ENCODE results near the gene XRCC5. TPM values are rescaled to one million over a fixed set of nuclear protein-coding genes. Genes with fewer than 3 reads are reported as not detected.

Gene XRCC5
- polyA plus RNA-seq, 3 donors from 2014 or later, result 301 to 350 (median 303) TPM

- Mint-ChIP-seq H3K27me3 (ENCODE audit: low read depth in 3 of 3) (no peaks in the 10 kb centered on the region), H3K9me3 (no peaks in the 10 kb centered on the region), H3K4me1 (no peaks in the 10 kb centered on the region), H3K4me3 (no peak overlapping the region), H3K36me3 (peaks cover 9 to 20% (median 18%) of the 10 kb centered on the region in 3 donors), H3K27ac (no peak overlapping the region)
- DNase-seq, result no peak
Measured at GRCh38 chr2:216098421-216099334, 10.5 kb upstream of the XRCC5 start.

- Mint-ChIP-seq H3K9me3 (no peaks in the 10 kb centered on the region), H3K4me1 (no peaks in the 10 kb centered on the region), H3K27me3 (ENCODE audit: low read depth in 3 of 3) (no peaks in the 10 kb centered on the region), H3K27ac (no peak overlapping the region), H3K36me3 (peaks cover 5 to 16% (median 12%) of the 10 kb centered on the region in 3 donors), H3K4me3 (no peak overlapping the region)
- DNase-seq, result no peak
Measured at GRCh38 chr2:216101109-216101508, 8.0 kb upstream of the XRCC5 start.

GRCh38 chr2:216103213-216103612, 5.9 kb upstream of the XRCC5 start:
- Mint-ChIP-seq H3K4me3 (no peak overlapping the region), H3K36me3 (peaks cover 5 to 16% (median 12%) of the 10 kb centered on the region in 3 donors), H3K27ac (no peak overlapping the region), H3K9me3 (no peaks in the 10 kb centered on the region), H3K4me1 (no peaks in the 10 kb centered on the region), H3K27me3 (ENCODE audit: low read depth in 3 of 3) (peaks cover 0 to 2% (median 0%) of the 10 kb centered on the region in 3 donors)
- DNase-seq, result no peak

- H3K27me3 Mint-ChIP-seq (ENCODE audit: low read depth in 3 of 3), result peaks cover 10 to 13% (median 11%) of the 10 kb centered on the region in 3 donors
- H3K27ac Mint-ChIP-seq, result no peak overlapping the region
- no peaks in the 10 kb centered on the region for H3K9me3 Mint-ChIP-seq
- peaks cover 9 to 16% (median 12%) of the 10 kb centered on the region in 3 donors for H3K36me3 Mint-ChIP-seq
- H3K4me3 Mint-ChIP-seq, result no peak overlapping the region
- DNase-seq, result no peak
- H3K4me1 Mint-ChIP-seq, result peaks cover 11 to 14% of the 10 kb centered on the region in 2 donors
Measured at GRCh38 chr2:216104691-216105090, 4.5 kb upstream of the XRCC5 start.

GRCh38 chr2:216107320-216107719, 1.8 kb upstream of the XRCC5 start:
- no peaks in the 10 kb centered on the region for H3K9me3 Mint-ChIP-seq
- peak overlapping the region in 2 of 5 donors; percentile 13 to 18 for H3K4me3 Mint-ChIP-seq
- H3K4me1 Mint-ChIP-seq, result peaks cover 34 to 40% of the 10 kb centered on the region in 2 donors
- peaks cover 11 to 20% (median 13%) of the 10 kb centered on the region in 3 donors for H3K27me3 Mint-ChIP-seq (ENCODE audit: low read depth in 3 of 3)
- peak overlapping the region in 2 of 6 donors; percentile 7 to 60 for H3K27ac Mint-ChIP-seq
- peaks cover 7 to 15% (median 8%) of the 10 kb centered on the region in 3 donors for H3K36me3 Mint-ChIP-seq
- DNase-seq, result no peak

GRCh38 chr2:216107760-216108159, 1.4 kb upstream of the XRCC5 start:
- no peak for DNase-seq
- Mint-ChIP-seq H3K4me1 (peaks cover 39 to 44% of the 10 kb centered on the region in 2 donors), H3K4me3 (peak overlapping the region in 2 of 5 donors; percentile 18 to 44), H3K9me3 (no peaks in the 10 kb centered on the region), H3K36me3 (peaks cover 8 to 15% (median 9%) of the 10 kb centered on the region in 3 donors), H3K27me3 (ENCODE audit: low read depth in 3 of 3) (peaks cover 11 to 20% (median 13%) of the 10 kb centered on the region in 3 donors), H3K27ac (peak overlapping the region in 2 of 6 donors; percentile 51 to 60)

GRCh38 chr2:216108310-216108966, 710 bp upstream of the XRCC5 start:
- peak overlapping the region; percentile 97 to 100 (median 99) for H3K27ac Mint-ChIP-seq
- H3K4me3 Mint-ChIP-seq, result peak overlapping the region; percentile 98 to 100 (median 100)
- peak in 1 of 3 donors; percentile 4 for DNase-seq
- peaks cover 8 to 15% (median 15%) of the 10 kb centered on the region in 3 donors for H3K36me3 Mint-ChIP-seq
- H3K9me3 Mint-ChIP-seq, result no peaks in the 10 kb centered on the region
- peaks cover 11 to 20% (median 13%) of the 10 kb centered on the region in 3 donors for H3K27me3 Mint-ChIP-seq (ENCODE audit: low read depth in 3 of 3)
- H3K4me1 Mint-ChIP-seq, result peaks cover 45 to 51% of the 10 kb centered on the region in 2 donors

GRCh38 chr2:216109962-216110614, 940 bp downstream of the XRCC5 start:
- H3K27me3 Mint-ChIP-seq (ENCODE audit: low read depth in 3 of 3), result peaks cover 15 to 27% (median 17%) of the 10 kb centered on the region in 3 donors
- peaks cover 59 to 68% of the 10 kb centered on the region in 2 donors for H3K4me1 Mint-ChIP-seq
- peaks cover 8 to 30% (median 15%) of the 10 kb centered on the region in 3 donors for H3K36me3 Mint-ChIP-seq
- H3K27ac Mint-ChIP-seq, result peak overlapping the region; percentile 97 to 100 (median 99)
- peak overlapping the region; percentile 98 to 100 (median 100) for H3K4me3 Mint-ChIP-seq
- H3K9me3 Mint-ChIP-seq, result no peaks in the 10 kb centered on the region
- peak in 1 of 3 donors; percentile 29 for DNase-seq

- no peaks in the 10 kb centered on the region for H3K9me3 Mint-ChIP-seq
- peaks cover 63 to 73% of the 10 kb centered on the region in 2 donors for H3K4me1 Mint-ChIP-seq
- H3K36me3 Mint-ChIP-seq, result peaks cover 8 to 32% (median 15%) of the 10 kb centered on the region in 3 donors
- H3K27ac Mint-ChIP-seq, result peak overlapping the region; percentile 97 to 100 (median 99)
- DNase-seq, result no peak
- peaks cover 15 to 27% (median 19%) of the 10 kb centered on the region in 3 donors for H3K27me3 Mint-ChIP-seq (ENCODE audit: low read depth in 3 of 3)
- H3K4me3 Mint-ChIP-seq, result peak overlapping the region; percentile 98 to 100 (median 100)
Measured at GRCh38 chr2:216110620-216111019, 1.5 kb downstream of the XRCC5 start.

GRCh38 chr2:216111122-216111521, 2.0 kb downstream of the XRCC5 start:
- H3K9me3 Mint-ChIP-seq, result no peaks in the 10 kb centered on the region
- H3K36me3 Mint-ChIP-seq, result peaks cover 8 to 32% (median 15%) of the 10 kb centered on the region in 3 donors
- DNase-seq, result no peak
- peak overlapping the region; percentile 98 to 100 (median 100) for H3K4me3 Mint-ChIP-seq
- peaks cover 15 to 27% (median 19%) of the 10 kb centered on the region in 3 donors for H3K27me3 Mint-ChIP-seq (ENCODE audit: low read depth in 3 of 3)
- H3K27ac Mint-ChIP-seq, result peak overlapping the region in 5 of 6 donors; percentile 83 to 100 (median 98)
- H3K4me1 Mint-ChIP-seq, result peaks cover 68 to 78% of the 10 kb centered on the region in 2 donors

GRCh38 chr2:216112926-216113325, 3.8 kb downstream of the XRCC5 start:
- Mint-ChIP-seq H3K27me3 (ENCODE audit: low read depth in 3 of 3) (peaks cover 15 to 24% (median 19%) of the 10 kb centered on the region in 3 donors), H3K27ac (peak overlapping the region in 4 of 6 donors; percentile 3 to 28 (median 20)), H3K4me3 (no peak overlapping the region), H3K4me1 (peaks cover 82 to 96% of the 10 kb centered on the region in 2 donors), H3K9me3 (no peaks in the 10 kb centered on the region), H3K36me3 (peaks cover 8 to 45% (median 19%) of the 10 kb centered on the region in 3 donors)
- no peak for DNase-seq

- peaks cover 8 to 48% (median 22%) of the 10 kb centered on the region in 3 donors for H3K36me3 Mint-ChIP-seq
- no peaks in the 10 kb centered on the region for H3K9me3 Mint-ChIP-seq
- no peak for DNase-seq
- peak overlapping the region in 5 of 6 donors; percentile 35 to 96 (median 72) for H3K27ac Mint-ChIP-seq
- peaks cover 14 to 24% (median 18%) of the 10 kb centered on the region in 3 donors for H3K27me3 Mint-ChIP-seq (ENCODE audit: low read depth in 3 of 3)
- peaks cover 81 to 100% of the 10 kb centered on the region in 2 donors for H3K4me1 Mint-ChIP-seq
- no peak overlapping the region for H3K4me3 Mint-ChIP-seq
Measured at GRCh38 chr2:216113572-216113971, 4.4 kb downstream of the XRCC5 start.

- Mint-ChIP-seq H3K4me3 (peak overlapping the region in 4 of 5 donors; percentile 85 to 95 (median 88)), H3K36me3 (peaks cover 12 to 53% (median 22%) of the 10 kb centered on the region in 3 donors), H3K4me1 (peaks cover 77 to 98% of the 10 kb centered on the region in 2 donors), H3K9me3 (no peaks in the 10 kb centered on the region), H3K27me3 (ENCODE audit: low read depth in 3 of 3) (peaks cover 6 to 17% (median 10%) of the 10 kb centered on the region in 3 donors), H3K27ac (peak overlapping the region; percentile 86 to 99 (median 95))
- DNase-seq, result no peak
Measured at GRCh38 chr2:216114382-216114713, 5.2 kb downstream of the XRCC5 start.
